Uterus (tissue), 2 donors: ENCODE data around the gene CCND1.

ENCODE experiments used
- CTCF ChIP-seq, 4 experiments: fragments of 200-600 bp in 2 of 4; fragments of 450-650 bp in 2 of 4; sonication (generic) in 2 of 4; IDR thresholded peaks; one replicate each; pipeline ENCODE4 v1.5.1; 2016 to 2019; ENCODE audit warnings: antibody characterized with exemption in 4 of 4, mild to moderate bottlenecking in 2 of 4, moderate library complexity in 1 of 4
- POLR2A ChIP-seq, 2 donors: fragments of 450-650 bp; IDR thresholded peaks; one replicate each; pipeline ENCODE4 v1.6.1; 2016; ENCODE audit warnings: antibody characterized with exemption in 2 of 2, mild to moderate bottlenecking in 1 of 2, moderate library complexity in 1 of 2

- TF ChIP-seq CTCF (IDR thresholded peaks at IDR 0.05) (no peak), POLR2A (IDR thresholded peaks at IDR 0.05) (no peak)
These were observed 62.0 kb downstream of the CCND1 start for GRCh38 chr11:69702769-69703452.
